GM12872 (cell line): ENCODE results near the gene PCDH12.

Experiments
- CTCF ChIP-seq: IDR thresholded peaks from 3 replicates; pipeline ENCODE4 v1.5.1; 2011; ENCODE audit warnings: low read depth, mild to moderate bottlenecking, low read length, moderate library complexity; ENCODE audit not compliant: insufficient read depth

Gene PCDH12

GRCh38 chr5:141903261-141903660 is 54.7 kb downstream of the PCDH12 start:
- TF ChIP-seq CTCF, result no peak

GRCh38 chr5:141902015-141902814 is 55.8 kb downstream of the PCDH12 start:
- TF ChIP-seq CTCF, result no peak

DNA sequence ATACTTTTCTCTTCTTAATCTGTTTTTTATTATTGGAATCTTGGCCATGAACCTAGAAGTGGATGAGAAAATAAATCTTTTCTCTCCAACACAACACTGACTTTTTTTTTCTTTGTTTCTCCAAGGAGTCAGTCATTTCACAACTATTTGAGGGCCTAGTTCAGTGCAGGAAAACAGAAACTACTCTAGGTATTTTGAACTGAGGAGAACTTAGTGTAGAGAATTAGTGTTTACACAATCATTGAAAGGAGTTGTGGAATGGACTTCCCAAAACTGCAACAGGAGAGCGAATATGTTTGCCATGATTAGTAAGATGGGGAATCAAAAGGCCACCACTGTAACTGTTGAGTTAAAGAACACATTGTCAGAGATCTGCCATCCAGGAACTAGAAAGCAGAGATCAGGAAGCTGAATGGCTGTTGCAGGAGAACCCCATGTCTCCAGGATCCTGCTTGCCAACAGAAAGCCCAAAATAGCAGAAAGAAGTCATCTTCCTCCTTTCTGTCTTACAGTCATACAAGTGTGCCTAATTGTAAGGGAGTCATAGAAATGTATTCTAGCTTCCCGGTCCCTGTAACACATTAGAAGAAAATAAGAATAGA is 59.5 kb downstream of the PCDH12 start:
- TF ChIP-seq CTCF, result no peak

- no peak for TF ChIP-seq CTCF
These were observed 60.6 kb downstream of the PCDH12 start for GRCh38 chr5:141897425-141897824.
